Measurements from ENCODE around the gene MTA1.

DNA sequence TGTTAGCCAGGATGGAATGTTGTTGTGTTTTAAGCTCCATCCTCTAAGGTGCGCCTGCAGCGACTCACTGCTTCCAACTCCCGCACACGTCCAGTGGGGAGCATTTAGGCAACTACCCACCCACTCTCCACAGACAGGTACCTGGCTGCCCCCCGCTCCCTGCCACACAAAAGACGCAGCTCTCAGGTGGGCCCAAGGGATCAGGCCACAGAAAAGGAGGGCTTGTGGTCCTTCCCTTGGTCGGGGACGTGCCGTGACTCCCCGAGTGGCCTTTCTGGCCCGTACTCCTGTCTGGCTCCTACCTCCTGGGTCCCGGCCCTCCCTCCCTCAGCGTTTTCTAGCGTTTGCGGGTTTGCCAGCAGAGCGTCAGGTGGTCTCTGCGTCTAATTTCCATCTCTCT lies 87.6 kb downstream of the MTA1 start:
- TF ChIP-seq, protein P1, sequence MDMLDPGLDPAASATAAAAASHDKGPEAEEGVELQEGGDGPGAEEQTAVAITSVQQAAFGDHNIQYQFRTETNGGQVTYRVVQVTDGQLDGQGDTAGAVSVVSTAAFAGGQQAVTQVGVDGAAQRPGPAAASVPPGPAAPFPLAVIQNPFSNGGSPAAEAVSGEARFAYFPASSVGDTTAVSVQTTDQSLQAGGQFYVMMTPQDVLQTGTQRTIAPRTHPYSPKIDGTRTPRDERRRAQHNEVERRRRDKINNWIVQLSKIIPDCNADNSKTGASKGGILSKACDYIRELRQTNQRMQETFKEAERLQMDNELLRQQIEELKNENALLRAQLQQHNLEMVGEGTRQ (IDR thresholded peaks at IDR 0.05; ENCODE audit: borderline replicate concordance, low read depth, low read length), result no peak
- TF ChIP-seq RFX5 (IDR thresholded peaks at IDR 0.05; ENCODE audit: low read length), result no peak
- TF ChIP-seq, protein P2, sequence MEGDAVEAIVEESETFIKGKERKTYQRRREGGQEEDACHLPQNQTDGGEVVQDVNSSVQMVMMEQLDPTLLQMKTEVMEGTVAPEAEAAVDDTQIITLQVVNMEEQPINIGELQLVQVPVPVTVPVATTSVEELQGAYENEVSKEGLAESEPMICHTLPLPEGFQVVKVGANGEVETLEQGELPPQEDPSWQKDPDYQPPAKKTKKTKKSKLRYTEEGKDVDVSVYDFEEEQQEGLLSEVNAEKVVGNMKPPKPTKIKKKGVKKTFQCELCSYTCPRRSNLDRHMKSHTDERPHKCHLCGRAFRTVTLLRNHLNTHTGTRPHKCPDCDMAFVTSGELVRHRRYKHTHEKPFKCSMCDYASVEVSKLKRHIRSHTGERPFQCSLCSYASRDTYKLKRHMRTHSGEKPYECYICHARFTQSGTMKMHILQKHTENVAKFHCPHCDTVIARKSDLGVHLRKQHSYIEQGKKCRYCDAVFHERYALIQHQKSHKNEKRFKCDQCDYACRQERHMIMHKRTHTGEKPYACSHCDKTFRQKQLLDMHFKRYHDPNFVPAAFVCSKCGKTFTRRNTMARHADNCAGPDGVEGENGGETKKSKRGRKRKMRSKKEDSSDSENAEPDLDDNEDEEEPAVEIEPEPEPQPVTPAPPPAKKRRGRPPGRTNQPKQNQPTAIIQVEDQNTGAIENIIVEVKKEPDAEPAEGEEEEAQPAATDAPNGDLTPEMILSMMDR (IDR thresholded peaks at IDR 0.05), result no peak
